ENCODE measurements around the gene GGTA1. TPM values are rescaled to one million over a fixed set of nuclear protein-coding genes. Genes with fewer than 3 reads are reported as not detected.

Gene GGTA1
- total and polyA plus RNA-seq, 9 of the 15 experiments (the other 6 are each of a cell fraction or from before 2014, with no cell fraction given) = 0.04 to 0.15 TPM; not detected in 7

GRCh38 chr9:121405899-121406298 is 93.7 kb downstream of the GGTA1 start:
- Histone ChIP-seq H3K4me2 (ENCODE audit: insufficient read depth, low read length) (no peak overlapping the region), H3K4me1 (replicated peaks in 1 of 2; ENCODE audit: control insufficient read depth in 2 of 2, insufficient read depth in 2 of 2, low read length in 2 of 2) (no peaks in the 10 kb centered on the region), H3K9ac (ENCODE audit: insufficient read depth in 1 of 2, low read depth in 2 of 2, low read length in 2 of 2) (no peak overlapping the region), H3K36me3 (ENCODE audit: control insufficient read depth, insufficient read depth, low read length) (no peaks in the 10 kb centered on the region), H3K27ac (ENCODE audit: extremely low read depth, low read depth, low read length) (no peak overlapping the region), H3K4me3 (no peak overlapping the region), H3K9me3 (replicated peaks; ENCODE audit: control insufficient read depth, insufficient read depth, low read depth, low read length) (no peaks in the 10 kb centered on the region; the same call in 1 of the 2 replicates), H4K20me1 (replicated peaks; ENCODE audit: control insufficient read depth, insufficient read depth, low read length) (no peaks in the 10 kb centered on the region), H3K27me3 (ENCODE audit: control insufficient read depth in 2 of 2, insufficient read depth in 2 of 2, low read length in 2 of 2) (no peaks in the 10 kb centered on the region), H3K9me1 (ENCODE audit: control insufficient read depth, insufficient read depth, low read length) (no peaks in the 10 kb centered on the region), H2AFZ (ENCODE audit: low read depth, low read length) (no peak overlapping the region), H3K79me2 (ENCODE audit: control insufficient read depth, insufficient read depth, low read length) (no peaks in the 10 kb centered on the region)
- ChIA-PET POLR2A (interaction anchor here (0.7 kb wide), 1 partner anchor 8 kb away, joined by 3 read pairs; no protein-coding TSS in a partner anchor), CTCF (ENCODE audit: low intra/inter-chr PET ratio) (no interaction called here)
- TF ChIP-seq HNRNPUL1 (IDR thresholded peaks at IDR 0.05; ENCODE audit: low read length) = no peak
- TF ChIP-seq BCLAF1 (IDR thresholded peaks at IDR 0.05; ENCODE audit: borderline replicate concordance in 1 of 2, control insufficient read depth in 1 of 2, low read depth in 2 of 2, low read length in 1 of 2) = no peak
- TF ChIP-seq ZNF431 (CRISPR knock-in tag; IDR thresholded peaks at IDR 0.05) = no peak
- no peak for TF ChIP-seq ERF (CRISPR knock-in tag; IDR thresholded peaks at IDR 0.05)
- no peak for TF ChIP-seq ID3 (CRISPR knock-in tag; IDR thresholded peaks at IDR 0.05)
- no peak for TF ChIP-seq ID3 (tag; IDR thresholded peaks at IDR 0.05)
- TF ChIP-seq ZNF280A (IDR thresholded peaks at IDR 0.05; ENCODE audit: low read depth, partially characterized antibody) = peak; percentile 17
- TF ChIP-seq KLF6 (CRISPR knock-in tag; IDR thresholded peaks at IDR 0.05; ENCODE audit: borderline replicate concordance) = no peak
- no peak for TF ChIP-seq CBFB (CRISPR knock-in tag; IDR thresholded peaks at IDR 0.05)
- TF ChIP-seq CBX3 (IDR thresholded peaks at IDR 0.05; ENCODE audit: borderline replicate concordance in 1 of 2, low read length in 2 of 2) = peak in 1 of 2 experiments; percentile 38; a peak in 1 of 3 replicates
- peak; percentile 73; the same call in 1 of the 2 replicates for TF ChIP-seq TRIM28 (IDR thresholded peaks at IDR 0.05)
- TF ChIP-seq CREBBP (IDR thresholded peaks at IDR 0.05; ENCODE audit: low read depth, low read length) = no peak
- TF ChIP-seq ZNF444 (CRISPR knock-in tag; IDR thresholded peaks at IDR 0.05) = no peak
- WGBS (ENCODE audit: insufficient coverage, low coverage, missing lambda C conversion rate) = 0% methylated on average over 1 of the region's 1 CpG
- intact Hi-C loops (cut with micrococcal nuclease) (no loop called here), in situ Hi-C loops (cut with MboI) (no loop called here)
- BruUV-seq (replicated peaks) = no TSS peak
- ATAC-seq (no peak), FAIRE-seq (no peak), DNase-seq (ENCODE audit: extremely low read depth in 1 of 4, low spot score in 3 of 4) (no peak)
